WTC11 (cell line): ENCODE results near the gene BAIAP2L1. TPM values are rescaled to one million over a fixed set of nuclear protein-coding genes. Genes with fewer than 3 reads are reported as not detected.
A peak's percentile ranks its signal among the peaks of the same experiment; 100 is the strongest.

Source experiments
- ATAC-seq: fragments of 200-7000 bp; cut with Tn5 transposase; 2 replicates; pipeline ENCODE4 v1.10.0; 2021; ENCODE audit warnings: mild to moderate bottlenecking, moderate library complexity
- CTCF ChIA-PET: fragments of 300-600 bp; sonication (Branson Sonifier 250); formaldehyde crosslinking; loops from one replicate; lab custom pipeline; 2021; ENCODE audit warnings: antibody characterized with exemption; lab: Charles Lee
- POLR2A ChIA-PET: fragments of 350-600 bp; sonication (Branson Sonifier 250); formaldehyde crosslinking; loops from one replicate; lab custom pipeline; 2021; ENCODE audit warnings: antibody characterized with exemption; lab: Charles Lee
- DNase-seq: peaks from one replicate; pipeline ENCODE4 v3.0.0; 2021; ENCODE audit warnings: low spot score
- H3K27ac Mint-ChIP-seq: 2 replicates; pipeline ENCODE4 v1.8.0; 2021; ENCODE audit warnings: mixed read lengths
- H3K27me3 Mint-ChIP-seq: 2 replicates; pipeline ENCODE4 v1.8.0; 2021; ENCODE audit warnings: low read depth, mild to moderate bottlenecking, moderate library complexity, mixed read lengths
- H3K36me3 Mint-ChIP-seq: 2 replicates; pipeline ENCODE4 v1.8.0; 2021; ENCODE audit warnings: mixed read lengths
- H3K4me1 Mint-ChIP-seq: 2 replicates; pipeline ENCODE4 v1.8.0; 2022; ENCODE audit warnings: mixed read lengths
- H3K4me3 Mint-ChIP-seq: 2 replicates; pipeline ENCODE4 v1.8.0; 2021; ENCODE audit warnings: mild to moderate bottlenecking, moderate library complexity, mixed read lengths
- H3K9me3 Mint-ChIP-seq: 2 replicates; pipeline ENCODE4 v1.8.0; 2021; ENCODE audit warnings: mixed read lengths
- ELF4 ChIP-seq: sonication (generic); formaldehyde crosslinking; IDR thresholded peaks from 2 replicates; pipeline ENCODE4 v1.8.1; 2022; ENCODE audit warnings: low read depth, mild to moderate bottlenecking, moderate library complexity, missing genetic modification reagents
- ETV6 ChIP-seq: sonication (generic); formaldehyde crosslinking; IDR thresholded peaks from 2 replicates; pipeline ENCODE4 v1.8.1; 2022; ENCODE audit warnings: mild to moderate bottlenecking, missing genetic modification reagents
- GTF2I ChIP-seq: fragments of 250-450 bp; sonication (Bioruptor Pico); conservative IDR thresholded peaks from 2 replicates; pipeline ENCODE4 v1.4.0; 2021; ENCODE audit warnings: mild to moderate bottlenecking
- HMGA2 ChIP-seq: fragments of 250-450 bp; sonication (Bioruptor Pico); IDR thresholded peaks from 2 replicates; pipeline ENCODE4 v1.4.0; 2021; ENCODE audit warnings: mild to moderate bottlenecking, moderate library complexity
- NR2C2 ChIP-seq: sonication (generic); formaldehyde crosslinking; IDR thresholded peaks from 2 replicates; pipeline ENCODE4 v1.8.0; 2022; ENCODE audit warnings: mild to moderate bottlenecking, missing genetic modification reagents
- SMAD3 ChIP-seq: sonication (generic); formaldehyde crosslinking; IDR thresholded peaks from 2 replicates; pipeline ENCODE4 v1.8.0; 2022; ENCODE audit warnings: missing genetic modification reagents, mild to moderate bottlenecking, borderline replicate concordance
- SMAD4 ChIP-seq: sonication (generic); formaldehyde crosslinking; IDR thresholded peaks from 2 replicates; pipeline ENCODE4 v1.8.0; 2022; ENCODE audit warnings: mild to moderate bottlenecking, missing genetic modification reagents
- SOX15 ChIP-seq: fragments of 250-450 bp; sonication (Bioruptor Pico); IDR thresholded peaks from 2 replicates; pipeline ENCODE4 v1.9.0; 2021; ENCODE audit warnings: mild to moderate bottlenecking
- TCF7 ChIP-seq: sonication (generic); formaldehyde crosslinking; IDR thresholded peaks from 2 replicates; pipeline ENCODE4 v1.8.0; 2022; ENCODE audit warnings: mild to moderate bottlenecking, low read depth, missing genetic modification reagents, moderate library complexity
- TEAD4 ChIP-seq: sonication (generic); formaldehyde crosslinking; IDR thresholded peaks from 2 replicates; pipeline ENCODE4 v1.8.0; 2022; ENCODE audit warnings: mild to moderate bottlenecking, missing genetic modification reagents
- ZNF219 ChIP-seq: sonication (generic); formaldehyde crosslinking; IDR thresholded peaks from 2 replicates; pipeline ENCODE4 v1.8.0; 2023; ENCODE audit warnings: missing genetic modification reagents, mild to moderate bottlenecking, borderline replicate concordance
- ZNF232 ChIP-seq: sonication (generic); formaldehyde crosslinking; IDR thresholded peaks from 2 replicates; pipeline ENCODE4 v1.8.0; 2022; ENCODE audit warnings: mild to moderate bottlenecking, missing genetic modification reagents
- ZNF317 ChIP-seq: sonication (generic); formaldehyde crosslinking; IDR thresholded peaks from 2 replicates; pipeline ENCODE4 v1.8.1; 2023; ENCODE audit warnings: low read depth, mild to moderate bottlenecking, moderate library complexity, missing genetic modification reagents, borderline replicate concordance
- total RNA-seq: library from RNA; stranded (reverse); gene quantifications from 3 replicates; pipeline ENCODE4 v1.2.3, GENCODE V29; 2021
- TF ChIP-seq, protein P1 (sequence below): sonication (generic); formaldehyde crosslinking; IDR thresholded peaks from 2 replicates; pipeline ENCODE4 v1.8.1; 2022; ENCODE audit warnings: low read depth, mild to moderate bottlenecking, moderate library complexity, missing genetic modification reagents, borderline replicate concordance
- TF ChIP-seq, protein P2 (sequence below): sonication (generic); formaldehyde crosslinking; IDR thresholded peaks from 2 replicates; pipeline ENCODE4 v1.8.1; 2022; ENCODE audit warnings: mild to moderate bottlenecking, missing genetic modification reagents, moderate library complexity, borderline replicate concordance
- TF ChIP-seq, protein P3 (sequence below): fragments of 250-450 bp; sonication (Bioruptor Pico); IDR thresholded peaks from 2 replicates; pipeline ENCODE4 v1.9.0; 2021; ENCODE audit warnings: mild to moderate bottlenecking
- TF ChIP-seq, protein P4 (sequence below): sonication (generic); formaldehyde crosslinking; IDR thresholded peaks from 2 replicates; pipeline ENCODE4 v1.8.0; 2022; ENCODE audit warnings: mild to moderate bottlenecking, missing genetic modification reagents
- TF ChIP-seq, protein P5 (sequence below): fragments of 250-450 bp; sonication (Bioruptor Pico); IDR thresholded peaks from 2 replicates; pipeline ENCODE4 v2.1.2; 2022; ENCODE audit warnings: mild to moderate bottlenecking, moderate library complexity
- TF ChIP-seq, protein P6 (sequence below): sonication (generic); formaldehyde crosslinking; IDR thresholded peaks from 2 replicates; pipeline ENCODE4 v1.8.1; 2022; ENCODE audit warnings: mild to moderate bottlenecking, moderate library complexity, missing genetic modification reagents
- TF ChIP-seq, protein P7 (sequence below): sonication (generic); formaldehyde crosslinking; IDR thresholded peaks from 2 replicates; pipeline ENCODE4 v1.8.0; 2022; ENCODE audit warnings: mild to moderate bottlenecking, missing genetic modification reagents

BAIAP2L1 gene
- total RNA-seq, 1 experiment from 2014 or later: 37.5 TPM

DNA sequence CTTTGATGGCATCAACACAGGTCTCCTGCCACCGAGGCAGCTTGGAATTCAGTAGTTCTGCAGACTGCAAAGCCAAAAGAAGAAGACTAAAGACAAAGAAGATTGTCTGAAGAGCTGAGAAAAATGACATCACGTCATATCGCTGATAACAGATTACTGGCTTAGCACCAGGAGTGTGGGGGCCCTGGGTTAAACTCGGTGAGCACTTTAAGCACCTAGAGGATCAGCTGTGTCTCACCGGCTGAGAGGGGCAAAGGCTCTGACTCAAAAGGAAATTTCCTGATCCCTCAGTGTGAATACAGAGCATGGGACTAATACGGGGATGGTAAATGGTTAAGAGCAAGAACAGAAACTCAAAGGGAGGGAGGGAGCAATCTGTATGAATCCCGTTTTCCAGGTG lies 88.7 kb downstream of the BAIAP2L1 start:
- ChIA-PET POLR2A (no interaction called here), CTCF (no interaction called here)
- DNase-seq (no peak), ATAC-seq (no peak)
- TF ChIP-seq ZNF219 (CRISPR knock-in tag) (no peak), TEAD4 (CRISPR knock-in tag) (no peak), ETV6 (no peak), NR2C2 (CRISPR knock-in tag) (no peak), SOX15 (CRISPR knock-in tag) (no peak), ELF4 (CRISPR knock-in tag) (no peak), ZNF232 (CRISPR knock-in tag) (no peak), TCF7 (CRISPR knock-in tag) (no peak), SMAD4 (CRISPR knock-in tag) (no peak), GTF2I (CRISPR knock-in tag) (no peak), ZNF317 (CRISPR knock-in tag) (no peak), HMGA2 (no peak), SMAD3 (CRISPR knock-in tag) (no peak)
- TF ChIP-seq, protein P1, sequence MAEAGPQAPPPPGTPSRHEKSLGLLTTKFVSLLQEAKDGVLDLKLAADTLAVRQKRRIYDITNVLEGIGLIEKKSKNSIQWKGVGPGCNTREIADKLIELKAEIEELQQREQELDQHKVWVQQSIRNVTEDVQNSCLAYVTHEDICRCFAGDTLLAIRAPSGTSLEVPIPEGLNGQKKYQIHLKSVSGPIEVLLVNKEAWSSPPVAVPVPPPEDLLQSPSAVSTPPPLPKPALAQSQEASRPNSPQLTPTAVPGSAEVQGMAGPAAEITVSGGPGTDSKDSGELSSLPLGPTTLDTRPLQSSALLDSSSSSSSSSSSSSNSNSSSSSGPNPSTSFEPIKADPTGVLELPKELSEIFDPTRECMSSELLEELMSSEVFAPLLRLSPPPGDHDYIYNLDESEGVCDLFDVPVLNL (CRISPR knock-in tag): no peak
- TF ChIP-seq, protein P2, sequence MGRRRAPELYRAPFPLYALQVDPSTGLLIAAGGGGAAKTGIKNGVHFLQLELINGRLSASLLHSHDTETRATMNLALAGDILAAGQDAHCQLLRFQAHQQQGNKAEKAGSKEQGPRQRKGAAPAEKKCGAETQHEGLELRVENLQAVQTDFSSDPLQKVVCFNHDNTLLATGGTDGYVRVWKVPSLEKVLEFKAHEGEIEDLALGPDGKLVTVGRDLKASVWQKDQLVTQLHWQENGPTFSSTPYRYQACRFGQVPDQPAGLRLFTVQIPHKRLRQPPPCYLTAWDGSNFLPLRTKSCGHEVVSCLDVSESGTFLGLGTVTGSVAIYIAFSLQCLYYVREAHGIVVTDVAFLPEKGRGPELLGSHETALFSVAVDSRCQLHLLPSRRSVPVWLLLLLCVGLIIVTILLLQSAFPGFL (CRISPR knock-in tag): no peak
- TF ChIP-seq, protein P3, sequence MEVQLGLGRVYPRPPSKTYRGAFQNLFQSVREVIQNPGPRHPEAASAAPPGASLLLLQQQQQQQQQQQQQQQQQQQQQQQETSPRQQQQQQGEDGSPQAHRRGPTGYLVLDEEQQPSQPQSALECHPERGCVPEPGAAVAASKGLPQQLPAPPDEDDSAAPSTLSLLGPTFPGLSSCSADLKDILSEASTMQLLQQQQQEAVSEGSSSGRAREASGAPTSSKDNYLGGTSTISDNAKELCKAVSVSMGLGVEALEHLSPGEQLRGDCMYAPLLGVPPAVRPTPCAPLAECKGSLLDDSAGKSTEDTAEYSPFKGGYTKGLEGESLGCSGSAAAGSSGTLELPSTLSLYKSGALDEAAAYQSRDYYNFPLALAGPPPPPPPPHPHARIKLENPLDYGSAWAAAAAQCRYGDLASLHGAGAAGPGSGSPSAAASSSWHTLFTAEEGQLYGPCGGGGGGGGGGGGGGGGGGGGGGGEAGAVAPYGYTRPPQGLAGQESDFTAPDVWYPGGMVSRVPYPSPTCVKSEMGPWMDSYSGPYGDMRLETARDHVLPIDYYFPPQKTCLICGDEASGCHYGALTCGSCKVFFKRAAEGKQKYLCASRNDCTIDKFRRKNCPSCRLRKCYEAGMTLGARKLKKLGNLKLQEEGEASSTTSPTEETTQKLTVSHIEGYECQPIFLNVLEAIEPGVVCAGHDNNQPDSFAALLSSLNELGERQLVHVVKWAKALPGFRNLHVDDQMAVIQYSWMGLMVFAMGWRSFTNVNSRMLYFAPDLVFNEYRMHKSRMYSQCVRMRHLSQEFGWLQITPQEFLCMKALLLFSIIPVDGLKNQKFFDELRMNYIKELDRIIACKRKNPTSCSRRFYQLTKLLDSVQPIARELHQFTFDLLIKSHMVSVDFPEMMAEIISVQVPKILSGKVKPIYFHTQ (CRISPR knock-in tag): no peak
- TF ChIP-seq, protein P4, sequence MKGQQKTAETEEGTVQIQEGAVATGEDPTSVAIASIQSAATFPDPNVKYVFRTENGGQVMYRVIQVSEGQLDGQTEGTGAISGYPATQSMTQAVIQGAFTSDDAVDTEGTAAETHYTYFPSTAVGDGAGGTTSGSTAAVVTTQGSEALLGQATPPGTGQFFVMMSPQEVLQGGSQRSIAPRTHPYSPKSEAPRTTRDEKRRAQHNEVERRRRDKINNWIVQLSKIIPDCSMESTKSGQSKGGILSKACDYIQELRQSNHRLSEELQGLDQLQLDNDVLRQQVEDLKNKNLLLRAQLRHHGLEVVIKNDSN (CRISPR knock-in tag): no peak
- TF ChIP-seq, protein P5, sequence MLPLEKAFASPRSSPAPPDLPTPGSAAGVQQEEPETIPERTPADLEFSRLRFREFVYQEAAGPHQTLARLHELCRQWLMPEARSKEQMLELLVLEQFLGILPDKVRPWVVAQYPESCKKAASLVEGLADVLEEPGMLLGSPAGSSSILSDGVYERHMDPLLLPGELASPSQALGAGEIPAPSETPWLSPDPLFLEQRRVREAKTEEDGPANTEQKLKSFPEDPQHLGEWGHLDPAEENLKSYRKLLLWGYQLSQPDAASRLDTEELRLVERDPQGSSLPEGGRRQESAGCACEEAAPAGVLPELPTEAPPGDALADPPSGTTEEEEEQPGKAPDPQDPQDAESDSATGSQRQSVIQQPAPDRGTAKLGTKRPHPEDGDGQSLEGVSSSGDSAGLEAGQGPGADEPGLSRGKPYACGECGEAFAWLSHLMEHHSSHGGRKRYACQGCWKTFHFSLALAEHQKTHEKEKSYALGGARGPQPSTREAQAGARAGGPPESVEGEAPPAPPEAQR (CRISPR knock-in tag): no peak
- TF ChIP-seq, protein P6, sequence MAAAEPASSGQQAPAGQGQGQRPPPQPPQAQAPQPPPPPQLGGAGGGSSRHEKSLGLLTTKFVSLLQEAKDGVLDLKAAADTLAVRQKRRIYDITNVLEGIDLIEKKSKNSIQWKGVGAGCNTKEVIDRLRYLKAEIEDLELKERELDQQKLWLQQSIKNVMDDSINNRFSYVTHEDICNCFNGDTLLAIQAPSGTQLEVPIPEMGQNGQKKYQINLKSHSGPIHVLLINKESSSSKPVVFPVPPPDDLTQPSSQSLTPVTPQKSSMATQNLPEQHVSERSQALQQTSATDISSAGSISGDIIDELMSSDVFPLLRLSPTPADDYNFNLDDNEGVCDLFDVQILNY (CRISPR knock-in tag): no peak
- TF ChIP-seq, protein P7, sequence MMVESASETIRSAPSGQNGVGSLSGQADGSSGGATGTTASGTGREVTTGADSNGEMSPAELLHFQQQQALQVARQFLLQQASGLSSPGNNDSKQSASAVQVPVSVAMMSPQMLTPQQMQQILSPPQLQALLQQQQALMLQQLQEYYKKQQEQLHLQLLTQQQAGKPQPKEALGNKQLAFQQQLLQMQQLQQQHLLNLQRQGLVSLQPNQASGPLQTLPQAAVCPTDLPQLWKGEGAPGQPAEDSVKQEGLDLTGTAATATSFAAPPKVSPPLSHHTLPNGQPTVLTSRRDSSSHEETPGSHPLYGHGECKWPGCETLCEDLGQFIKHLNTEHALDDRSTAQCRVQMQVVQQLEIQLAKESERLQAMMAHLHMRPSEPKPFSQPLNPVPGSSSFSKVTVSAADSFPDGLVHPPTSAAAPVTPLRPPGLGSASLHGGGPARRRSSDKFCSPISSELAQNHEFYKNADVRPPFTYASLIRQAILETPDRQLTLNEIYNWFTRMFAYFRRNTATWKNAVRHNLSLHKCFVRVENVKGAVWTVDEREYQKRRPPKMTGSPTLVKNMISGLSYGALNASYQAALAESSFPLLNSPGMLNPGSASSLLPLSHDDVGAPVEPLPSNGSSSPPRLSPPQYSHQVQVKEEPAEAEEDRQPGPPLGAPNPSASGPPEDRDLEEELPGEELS (CRISPR knock-in tag): no peak
- Mint-ChIP-seq H3K4me1 (no peaks in the 10 kb centered on the region), H3K36me3 (peaks cover 70% of the 10 kb centered on the region), H3K27ac (peak overlapping the region; percentile 61; the same call in 1 of the 2 replicates), H3K9me3 (peaks cover 15% of the 10 kb centered on the region), H3K4me3 (no peak overlapping the region), H3K27me3 (no peaks in the 10 kb centered on the region)
